ENCODE data around the gene CTIF. TPM values are rescaled to one million over a fixed set of nuclear protein-coding genes. Genes with fewer than 3 reads are reported as not detected.
A peak's percentile ranks its signal among the peaks of the same experiment; 100 is the strongest.

Gene CTIF
- total RNA-seq, 4 donors from 2014 or later: 72.2 to 137 (median 86.5) TPM

GRCh38 chr18:48542513-48543181, 3.8 kb downstream of the CTIF start:
- Histone ChIP-seq H3K4me3 (no peak overlapping the region), H3K36me3 (no peaks in the 10 kb centered on the region), H3K27me3 (no peaks in the 10 kb centered on the region), H3K9me3 (no peaks in the 10 kb centered on the region), H3K4me1 (peaks cover 0 to 47% (median 6%) of the 10 kb centered on the region in 4 donors), H3K27ac (no peak overlapping the region)
- no peak for DNase-seq (ENCODE audit: low spot score in 2 of 2)
- TF ChIP-seq POLR2A (IDR thresholded peaks at IDR 0.05) (no peak), CTCF (IDR thresholded peaks at IDR 0.05) (no peak), EP300 (IDR thresholded peaks at IDR 0.05) (no peak)
- 92 to 95% methylated on average over 7 of the region's 7 CpGs for WGBS, 2 donors

- TF ChIP-seq POLR2A (IDR thresholded peaks at IDR 0.05) (no peak), CTCF (IDR thresholded peaks at IDR 0.05) (no peak), EP300 (IDR thresholded peaks at IDR 0.05) (no peak)
- WGBS, 2 donors: 84 to 87% methylated on average over 8 of the region's 8 CpGs
- DNase-seq (ENCODE audit: low spot score in 2 of 2): no peak
- no peaks in the 10 kb centered on the region for H3K36me3 ChIP-seq
- H3K4me1 ChIP-seq: peaks cover 0 to 49% (median 6%) of the 10 kb centered on the region in 4 donors
- no peaks in the 10 kb centered on the region for H3K9me3 ChIP-seq
- no peak overlapping the region for H3K4me3 ChIP-seq
- no peaks in the 10 kb centered on the region for H3K27me3 ChIP-seq
- H3K27ac ChIP-seq: no peak overlapping the region
Measured at GRCh38 chr18:48543228-48543627, 4.4 kb downstream of the CTIF start.

- Histone ChIP-seq H3K4me1 (peaks cover 0 to 49% (median 6%) of the 10 kb centered on the region in 4 donors), H3K36me3 (no peaks in the 10 kb centered on the region), H3K27ac (no peak overlapping the region), H3K9me3 (no peaks in the 10 kb centered on the region), H3K27me3 (no peaks in the 10 kb centered on the region), H3K4me3 (no peak overlapping the region)
- WGBS, 2 donors: 95 to 100% methylated on average over 3 of the region's 3 CpGs
- no peak for DNase-seq (ENCODE audit: low spot score in 2 of 2)
- TF ChIP-seq CTCF (IDR thresholded peaks at IDR 0.05) (no peak), EP300 (IDR thresholded peaks at IDR 0.05) (no peak), POLR2A (IDR thresholded peaks at IDR 0.05) (no peak)
Measured at GRCh38 chr18:48544116-48544515, 5.3 kb downstream of the CTIF start.

- Histone ChIP-seq H3K27me3 (no peaks in the 10 kb centered on the region), H3K27ac (no peak overlapping the region), H3K9me3 (no peaks in the 10 kb centered on the region), H3K4me3 (no peak overlapping the region), H3K36me3 (no peaks in the 10 kb centered on the region), H3K4me1 (peaks cover 0 to 49% (median 6%) of the 10 kb centered on the region in 4 donors)
- TF ChIP-seq EP300 (IDR thresholded peaks at IDR 0.05) (no peak), CTCF (IDR thresholded peaks at IDR 0.05) (no peak), POLR2A (IDR thresholded peaks at IDR 0.05) (no peak)
- 89 to 92% methylated on average over 16 of the region's 16 CpGs for WGBS, 2 donors
- no peak for DNase-seq (ENCODE audit: low spot score in 2 of 2)
Measured at GRCh38 chr18:48544661-48545415, 6.0 kb downstream of the CTIF start.

- Histone ChIP-seq H3K9me3 (no peaks in the 10 kb centered on the region), H3K4me1 (peaks cover 0 to 49% (median 6%) of the 10 kb centered on the region in 4 donors), H3K36me3 (no peaks in the 10 kb centered on the region), H3K27me3 (no peaks in the 10 kb centered on the region), H3K27ac (peak overlapping the region in 1 of 4 donors; percentile 14), H3K4me3 (no peak overlapping the region)
- WGBS, 2 donors: 33 to 35% methylated on average over 10 to 12 of the region's 12 CpGs
- DNase-seq (ENCODE audit: low spot score in 2 of 2): no peak
- TF ChIP-seq CTCF (IDR thresholded peaks at IDR 0.05) (no peak), EP300 (IDR thresholded peaks at IDR 0.05) (peak in 1 of 2 donors; percentile 22)
Measured at GRCh38 chr18:48545757-48546321, 7.0 kb downstream of the CTIF start.
